COLO668 (cell line): ENCODE data around the gene CCDC92.

Experiments used
- DNase-seq: peaks from one replicate; lab custom pipeline; 2025; ENCODE audit not compliant: unreplicated experiment; lab: John Stamatoyannopoulos, UW

The CCDC92 gene, protein sequence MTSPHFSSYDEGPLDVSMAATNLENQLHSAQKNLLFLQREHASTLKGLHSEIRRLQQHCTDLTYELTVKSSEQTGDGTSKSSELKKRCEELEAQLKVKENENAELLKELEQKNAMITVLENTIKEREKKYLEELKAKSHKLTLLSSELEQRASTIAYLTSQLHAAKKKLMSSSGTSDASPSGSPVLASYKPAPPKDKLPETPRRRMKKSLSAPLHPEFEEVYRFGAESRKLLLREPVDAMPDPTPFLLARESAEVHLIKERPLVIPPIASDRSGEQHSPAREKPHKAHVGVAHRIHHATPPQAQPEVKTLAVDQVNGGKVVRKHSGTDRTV

DNA sequence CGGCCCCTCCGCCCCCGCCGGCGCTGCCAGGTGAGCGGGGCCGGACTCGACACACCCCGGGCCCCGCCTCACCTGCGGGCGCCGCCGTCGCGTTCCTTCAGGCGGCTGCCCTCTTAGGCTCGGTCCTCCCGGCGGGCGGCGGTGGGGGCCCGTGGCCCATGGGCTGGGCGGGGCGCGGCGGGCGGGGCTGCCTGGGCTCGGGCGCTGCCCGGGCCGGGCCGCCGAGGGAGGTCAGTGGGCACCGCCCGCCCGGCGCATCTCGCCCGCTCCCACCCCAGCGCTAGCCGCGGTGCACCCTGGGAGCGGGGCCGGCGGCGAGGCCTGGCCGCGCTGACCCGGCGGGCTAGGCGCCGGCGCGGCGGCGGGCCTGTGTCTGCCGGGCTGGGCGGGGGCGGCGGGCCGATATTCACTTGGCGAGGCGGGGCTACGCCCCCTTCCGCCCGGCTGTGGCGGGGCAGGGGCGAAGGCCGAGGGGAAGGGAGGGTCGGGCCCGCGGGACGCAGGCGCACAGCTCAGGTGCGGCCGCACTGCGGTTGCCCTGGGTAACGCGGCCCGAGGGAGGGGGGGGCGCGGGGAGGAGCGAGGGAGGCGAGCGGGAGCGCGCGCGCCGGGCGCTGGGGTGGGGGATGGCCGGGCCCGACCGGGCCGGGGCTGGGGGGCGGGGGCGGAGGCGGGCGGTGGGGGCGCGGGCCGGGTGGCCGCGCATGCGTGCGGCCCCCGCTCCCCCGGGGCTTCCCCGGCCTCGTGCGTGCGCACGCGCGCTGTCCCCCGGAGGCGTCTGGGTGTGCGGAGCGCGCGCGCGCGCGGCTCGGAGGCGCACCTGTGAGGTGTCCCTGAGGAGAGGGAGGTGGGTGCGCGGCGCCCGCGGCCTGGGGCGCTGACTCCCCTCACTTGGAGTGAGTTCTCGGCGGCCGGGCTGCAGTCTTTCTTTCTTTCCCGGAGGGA is at the start of gene CCDC92, which contains the start of gene ZNF664:
CCDC92 (minus strand) TSS at position 375 of the 945 bp plus-strand sequence. CDS start 28,526 bp downstream, outside the sequence.
ZNF664 (plus strand) TSS at position 759 of the 945 bp plus-strand sequence. CDS start 38,930 bp downstream, outside the sequence.
- peak; percentile 100 for DNase-seq

- DNase-seq: no peak
Measured at GRCh38 chr12:124022161-124022560, 49.5 kb upstream of the CCDC92 start.

DNA sequence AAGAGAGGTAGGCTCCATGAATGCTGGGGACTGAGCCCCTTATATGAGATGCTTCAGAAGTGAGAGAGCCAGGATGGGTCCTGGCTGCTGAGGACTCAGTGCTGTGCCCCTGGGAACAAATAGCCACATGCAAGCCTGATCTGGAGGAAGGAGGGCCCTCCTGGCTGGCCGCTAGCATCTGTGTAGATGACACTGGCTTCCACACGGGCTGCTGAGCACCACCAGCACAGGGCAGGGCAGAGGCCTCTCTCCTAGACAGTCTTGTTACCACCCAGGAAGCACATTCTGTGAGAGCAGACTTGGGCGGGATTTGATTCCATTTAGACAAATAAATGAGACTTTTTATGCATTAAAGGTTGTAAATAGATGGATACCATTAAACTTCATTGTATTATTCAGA is 48.4 kb upstream of the CCDC92 start:
- no peak for DNase-seq

DNA sequence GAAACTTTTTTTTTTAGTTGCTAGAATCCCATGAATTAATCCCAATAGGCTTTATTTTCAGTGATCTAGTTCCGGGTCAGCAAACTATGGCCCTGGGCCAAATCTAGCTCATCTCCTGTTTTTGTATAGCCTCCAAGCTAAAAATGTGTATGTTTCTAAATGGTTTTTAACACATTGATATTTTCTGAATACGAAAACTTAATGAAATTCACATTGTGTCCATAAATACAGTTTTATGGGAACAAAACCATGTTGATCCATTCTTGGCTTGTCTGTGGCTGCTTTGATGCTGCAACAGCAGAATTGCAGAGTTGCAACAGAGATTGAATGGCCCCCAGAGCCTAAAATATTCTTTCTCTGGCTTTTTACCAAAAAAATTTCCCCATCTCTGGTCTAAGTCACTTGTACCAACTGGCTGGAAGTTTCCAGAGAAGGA is 47.9 kb upstream of the CCDC92 start:
- no peak for DNase-seq

DNA sequence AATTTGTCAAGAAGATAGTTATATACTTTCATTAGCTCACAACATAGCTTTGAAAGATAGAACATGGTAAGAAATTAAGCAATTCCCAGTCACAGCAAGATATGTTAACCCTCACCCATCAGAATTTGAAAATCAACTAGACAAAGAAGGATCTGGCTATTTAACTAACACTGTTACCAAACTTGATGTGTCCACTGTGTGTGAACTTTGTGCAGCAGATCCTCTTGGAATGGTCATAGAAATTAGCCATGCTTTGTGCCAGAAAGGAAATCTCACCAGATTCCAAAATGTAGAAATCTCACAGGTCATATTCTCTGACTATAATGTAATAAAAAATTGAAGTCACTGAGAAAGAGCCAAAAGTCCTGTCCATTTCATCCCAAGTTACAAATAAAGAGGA is 46.5 kb upstream of the CCDC92 start:
- no peak for DNase-seq

DNA sequence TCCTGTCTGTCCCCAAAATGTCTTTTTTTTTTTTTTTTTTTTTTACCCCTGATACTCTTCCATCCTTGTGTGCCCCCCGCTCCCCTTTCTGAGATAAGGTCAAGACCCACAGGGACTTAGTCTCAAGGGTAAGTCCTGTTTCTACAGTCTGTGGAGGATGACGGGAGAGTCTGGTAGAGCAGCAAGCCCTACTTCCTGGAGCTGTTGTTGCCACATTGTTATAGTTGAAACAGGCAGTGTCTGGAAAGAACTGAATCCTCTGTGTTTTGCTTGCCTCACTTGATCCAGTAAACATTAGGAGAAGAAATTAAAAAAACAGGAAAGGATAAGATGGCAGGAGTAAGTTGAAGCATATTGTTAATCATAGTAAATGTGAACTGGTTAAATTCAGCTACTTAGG is 45.9 kb upstream of the CCDC92 start:
- no peak for DNase-seq

- no peak for DNase-seq
Measured at GRCh38 chr12:124017064-124017463, 44.4 kb upstream of the CCDC92 start.

GRCh38 chr12:124015494-124016461 is 43.1 kb upstream of the CCDC92 start:
- DNase-seq: no peak

DNA sequence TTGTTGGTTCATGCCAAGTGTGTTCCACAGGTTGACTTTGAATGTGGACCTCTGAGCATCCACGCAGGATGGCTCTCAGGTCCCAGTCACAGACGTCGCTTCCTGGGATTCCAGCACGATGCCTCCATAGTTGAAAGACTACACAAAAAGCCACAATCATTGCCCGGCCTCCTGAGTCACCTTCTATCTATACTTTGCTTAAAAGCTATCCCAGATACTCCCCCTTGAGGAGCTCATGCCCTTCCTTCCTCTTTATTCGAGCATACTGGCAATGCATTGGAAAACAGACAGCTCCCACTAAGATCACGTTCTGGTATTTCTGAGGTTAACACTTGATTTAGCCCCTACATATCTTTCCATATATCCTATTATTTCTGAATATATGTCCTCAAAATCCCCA is 40.4 kb upstream of the CCDC92 start:
- DNase-seq: no peak

GRCh38 chr12:124011435-124012115 is 38.9 kb upstream of the CCDC92 start:
- no peak for DNase-seq

DNA sequence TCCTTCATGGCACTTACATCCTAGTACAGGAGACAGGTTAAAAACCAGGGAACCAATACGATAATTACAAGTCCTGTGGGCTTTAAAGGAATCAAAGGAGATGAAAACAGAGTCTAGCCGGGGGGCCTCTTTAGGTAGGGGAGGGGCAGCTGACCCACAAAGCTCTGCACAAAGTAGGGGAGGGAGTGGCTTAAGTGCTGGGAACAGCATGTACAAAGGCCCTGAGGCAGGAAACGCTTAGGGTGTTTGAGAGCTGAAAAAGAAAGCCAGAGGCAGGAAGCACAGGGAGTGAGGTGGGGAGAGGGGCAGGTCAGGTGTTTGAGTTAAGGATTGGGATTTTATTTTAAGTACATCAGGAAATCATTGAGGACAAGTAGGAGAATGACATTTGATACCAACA is 38.1 kb upstream of the CCDC92 start:
- no peak for DNase-seq

DNA sequence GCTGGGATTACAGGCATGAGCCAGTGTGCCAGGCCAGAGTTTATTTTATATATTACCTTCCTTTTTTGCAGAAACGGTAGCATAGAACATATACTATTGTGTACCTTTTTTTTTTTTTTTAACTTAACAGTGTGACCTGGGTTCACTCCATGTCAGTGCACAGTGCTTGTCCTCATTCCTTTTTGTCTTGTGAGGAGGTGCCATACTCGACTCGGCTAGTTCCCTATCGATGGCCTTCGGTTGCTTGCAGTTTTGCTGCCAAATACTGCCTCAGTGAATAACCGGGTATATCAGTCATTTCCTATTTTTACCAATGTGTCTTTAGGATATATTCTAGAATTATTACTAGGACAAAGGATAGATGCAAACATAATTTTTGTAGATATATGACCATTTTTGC is 37.1 kb upstream of the CCDC92 start:
- no peak for DNase-seq

DNA sequence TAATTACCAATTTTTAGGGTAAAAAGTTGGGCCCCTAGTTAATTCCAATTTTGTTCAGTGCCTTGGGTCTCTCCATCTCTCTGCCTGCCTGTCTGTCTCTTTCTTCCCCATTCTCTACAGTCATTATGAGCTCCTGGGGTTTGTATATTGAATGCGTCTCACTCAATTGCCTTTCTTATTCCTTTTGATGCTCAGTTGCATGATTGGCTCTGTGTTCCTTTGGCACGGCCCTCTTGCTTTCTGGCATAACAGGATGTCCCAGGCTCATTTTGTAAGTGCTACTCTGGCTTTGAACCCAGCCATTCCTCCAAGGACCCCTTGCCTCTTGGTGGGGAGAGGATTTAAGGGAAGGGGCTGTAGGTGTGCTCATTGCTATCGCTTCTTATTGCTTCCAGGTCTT is 36.0 kb upstream of the CCDC92 start:
- no peak for DNase-seq

DNA sequence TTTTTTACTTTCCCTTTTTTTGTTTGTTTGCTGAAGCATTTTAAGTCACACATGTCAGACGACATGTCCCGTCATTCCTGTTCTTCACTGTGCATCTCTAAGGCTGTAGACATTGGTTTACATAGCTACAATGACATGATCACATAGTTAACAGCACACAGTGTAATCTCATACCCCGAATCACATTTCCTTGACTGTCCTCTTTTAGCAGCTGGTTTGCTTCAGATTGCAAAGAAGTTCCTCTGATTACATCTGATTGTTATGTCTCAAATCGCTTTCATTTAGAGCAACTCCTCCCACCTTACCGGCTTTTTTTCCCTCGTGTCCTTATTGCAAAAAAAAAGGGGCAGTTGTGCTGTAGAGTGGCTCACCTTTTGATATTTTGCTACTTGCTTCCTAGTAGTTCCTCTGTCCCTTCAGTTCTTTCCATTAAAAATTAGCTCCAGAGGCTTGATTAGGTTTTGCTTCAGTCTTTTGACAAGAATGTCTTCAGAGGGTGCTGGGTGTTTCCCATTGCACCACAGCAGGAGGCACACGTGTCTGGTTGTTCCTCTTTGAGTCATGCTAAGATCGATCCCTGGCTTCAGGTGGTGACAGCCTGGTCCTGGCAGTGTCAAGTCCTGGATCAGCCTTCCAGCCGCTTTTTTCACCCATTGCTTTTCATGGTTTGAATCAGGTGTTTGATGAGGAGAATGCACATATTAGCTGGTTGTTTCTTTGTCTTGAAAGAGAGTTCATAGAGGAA is 35.4 kb upstream of the CCDC92 start:
- DNase-seq: no peak

GRCh38 chr12:124006846-124007713 is 34.4 kb upstream of the CCDC92 start:
- no peak for DNase-seq

DNA sequence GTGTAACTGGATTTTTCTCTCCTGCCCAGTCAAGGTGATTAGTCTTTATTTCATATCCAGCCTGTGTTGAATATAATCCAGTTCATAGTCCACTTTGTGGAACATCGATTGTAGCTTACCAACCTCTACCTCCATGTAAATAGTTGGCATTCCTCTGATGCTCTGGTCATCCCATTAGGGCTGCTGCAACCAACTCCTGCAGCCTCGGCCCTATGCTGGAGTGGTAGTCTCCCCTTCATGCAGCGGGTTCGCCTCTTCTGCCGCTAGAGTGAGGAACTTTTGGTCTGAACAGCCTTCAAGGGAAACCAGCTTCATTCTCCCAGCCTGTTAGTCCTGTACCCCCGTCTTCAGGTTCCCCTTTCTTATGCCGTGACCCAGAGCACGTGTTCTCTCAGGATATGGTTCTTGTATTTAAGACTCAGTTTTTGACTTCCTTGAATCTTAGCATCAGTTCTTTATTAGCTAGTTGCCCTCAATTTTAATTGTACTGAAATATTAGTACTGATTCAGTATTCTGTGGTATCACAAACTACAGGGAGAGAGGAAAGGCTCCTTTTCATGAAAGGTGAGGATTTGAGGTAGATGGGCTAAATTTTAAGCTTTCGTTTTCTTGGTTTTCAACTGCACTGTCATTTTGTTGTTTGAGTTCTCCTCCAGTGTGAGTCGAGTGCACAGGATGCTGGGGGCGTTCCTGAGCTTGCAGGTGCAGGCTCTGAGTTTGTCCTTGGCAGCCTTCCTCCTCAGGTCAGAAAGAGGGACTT is 33.6 kb upstream of the CCDC92 start:
- DNase-seq: no peak

GRCh38 chr12:124004233-124004875 is 31.7 kb upstream of the CCDC92 start:
- DNase-seq: no peak
